HG03159 (cell line): ENCODE results near the gene LRRC37A.
"Not testable (repeated sequence)": the region's sequence is repeated elsewhere in the genome, so short reads cannot be mapped to it uniquely, and the experiment has no call there.

Source experiments
- ATAC-seq: cut with Tn5 transposase; IDR thresholded peaks from one replicate; pipeline ENCODE4 v1.9.1; 2021; ENCODE audit warnings: mild to moderate bottlenecking, moderate library complexity; ENCODE audit not compliant: unreplicated experiment

The LRRC37A gene

GRCh38 chr17:46286764-46287221 is 8.1 kb upstream of the LRRC37A start:
- ATAC-seq, result not testable (repeated sequence)

GRCh38 chr17:46287587-46287986 is 7.3 kb upstream of the LRRC37A start:
- ATAC-seq, result not testable (repeated sequence)

GRCh38 chr17:46290906-46291546 is 3.9 kb upstream of the LRRC37A start:
- ATAC-seq, result peak; percentile 93

DNA sequence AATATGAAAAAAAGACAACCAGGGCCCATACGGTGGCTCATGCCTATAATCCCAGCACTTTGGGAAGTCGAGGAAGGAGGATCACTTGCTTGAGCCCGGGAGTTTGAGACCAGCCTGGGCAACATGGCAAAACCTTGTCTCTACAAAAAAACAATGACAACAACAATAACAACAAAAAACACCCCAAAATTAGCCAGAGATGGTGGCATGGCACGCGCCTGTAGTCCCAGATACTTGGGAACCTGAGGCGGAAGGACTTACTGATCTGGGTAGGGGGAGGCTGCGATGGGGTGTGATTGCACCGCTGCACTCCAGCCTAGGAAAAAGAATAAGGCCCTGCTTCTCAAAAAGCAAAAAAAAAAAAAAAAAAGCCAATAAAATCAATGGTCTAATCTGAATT is 3.3 kb upstream of the LRRC37A start:
- ATAC-seq, result not testable (repeated sequence)

DNA sequence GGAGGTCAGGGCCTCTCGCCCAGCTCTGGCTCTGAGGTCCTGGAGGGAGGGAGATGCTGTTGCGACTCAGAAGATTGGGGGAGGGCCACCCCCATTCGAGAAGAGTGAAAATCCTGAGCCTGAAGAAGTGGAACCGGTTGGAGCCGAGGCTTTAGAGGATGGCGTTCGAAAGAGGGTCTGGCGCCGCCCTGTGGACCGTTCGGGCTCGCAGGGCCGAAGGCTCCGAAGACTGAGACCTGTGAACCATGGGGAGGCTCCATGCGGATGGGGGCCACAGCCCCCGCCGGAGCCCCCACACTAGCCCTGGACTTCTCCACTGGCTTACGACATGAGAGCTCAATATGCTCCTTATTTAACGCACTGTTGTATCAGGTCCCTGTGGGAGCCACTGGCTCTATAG is 46.3 kb downstream of the LRRC37A start:
- ATAC-seq, result not testable (repeated sequence)

DNA sequence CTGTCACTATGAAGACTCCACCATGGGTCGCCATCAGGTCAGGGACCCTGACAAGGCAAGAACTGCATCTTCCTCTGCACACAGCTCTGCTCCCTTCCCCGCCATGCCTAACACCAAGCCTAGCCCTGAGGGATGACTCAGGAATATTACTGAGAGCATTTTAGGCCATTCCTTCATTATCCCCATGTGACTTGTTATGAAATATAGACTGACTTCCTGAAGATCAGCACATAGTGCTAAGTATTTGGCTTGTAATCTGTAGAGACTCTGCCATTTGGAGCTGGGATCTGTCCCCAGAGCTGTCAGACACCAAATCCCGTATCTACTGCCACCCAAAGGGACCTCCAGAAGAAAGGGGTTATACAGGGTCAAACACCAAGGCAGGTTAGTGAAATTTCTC is 47.2 kb downstream of the LRRC37A start:
- not testable (repeated sequence) for ATAC-seq

GRCh38 chr17:46348345-46348744 is 53.4 kb downstream of the LRRC37A start:
- ATAC-seq, result not testable (repeated sequence)

GRCh38 chr17:46349060-46349459 is 54.1 kb downstream of the LRRC37A start:
- ATAC-seq, result not testable (repeated sequence)

- ATAC-seq, result not testable (repeated sequence)
Measured at GRCh38 chr17:46353856-46354255, 58.9 kb downstream of the LRRC37A start.

DNA sequence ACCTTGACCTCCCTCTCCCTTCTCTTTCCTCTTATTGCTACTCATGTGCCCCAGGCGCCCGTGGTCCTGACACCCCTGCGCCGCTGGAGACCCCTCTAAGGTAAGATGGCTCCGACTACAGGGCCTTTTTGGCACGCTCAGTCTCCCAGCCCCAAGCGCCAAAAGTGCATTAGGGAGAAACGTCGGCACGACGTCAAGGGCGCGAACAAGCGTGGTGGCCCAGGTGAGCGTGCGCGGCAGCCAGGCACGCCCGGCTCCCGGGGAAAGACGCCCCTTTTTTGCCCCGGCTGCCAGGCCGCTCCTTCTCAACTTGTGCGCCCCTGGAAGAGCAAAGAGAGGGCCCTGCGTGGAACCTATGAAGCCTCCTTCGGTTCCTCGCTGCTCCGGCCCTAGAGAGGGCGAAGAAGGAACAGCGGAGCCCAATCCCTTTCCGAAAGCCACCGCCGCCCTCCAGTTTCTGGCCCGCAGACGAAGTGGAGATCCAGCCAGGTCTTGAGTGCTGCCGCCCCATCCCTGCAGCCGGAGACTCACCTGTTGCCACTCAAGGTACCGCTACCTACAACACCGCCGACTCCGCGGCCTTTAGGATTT is 66.3 kb downstream of the LRRC37A start:
- ATAC-seq, result peak; percentile 33

GRCh38 chr17:46361755-46362154 is 66.8 kb downstream of the LRRC37A start, which contains the start of gene ARL17B:
Gene ARL17B (minus strand): TSS chr17:46361766. CDS start chr17:46358397, 3,369 bp downstream.
- peak; percentile 98 for ATAC-seq

GRCh38 chr17:46367520-46367919 is 72.6 kb downstream of the LRRC37A start:
- not testable (repeated sequence) for ATAC-seq

GRCh38 chr17:46372236-46373229 is 77.6 kb downstream of the LRRC37A start:
- peak; percentile 61 for ATAC-seq

DNA sequence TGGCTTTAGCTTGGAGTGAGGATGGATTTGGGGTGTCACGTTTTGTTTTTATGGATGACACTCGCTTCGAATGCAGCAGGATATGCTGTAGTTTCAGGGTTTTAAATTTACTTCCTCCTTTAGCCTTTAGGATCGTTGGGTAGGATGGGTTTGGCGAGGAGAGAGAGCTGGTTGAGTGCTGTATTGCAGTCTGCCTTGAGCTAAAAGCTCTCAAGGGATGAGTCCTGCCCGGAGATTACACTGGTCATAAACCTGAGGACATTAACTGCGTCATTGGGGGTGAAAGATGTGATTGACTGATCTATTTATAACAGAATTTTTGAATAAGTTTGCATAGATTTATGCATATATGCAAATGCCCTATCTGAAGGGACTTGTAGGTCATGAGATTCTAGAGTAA is 78.5 kb downstream of the LRRC37A start:
- not testable (repeated sequence) for ATAC-seq

GRCh38 chr17:46383118-46383517 is 88.2 kb downstream of the LRRC37A start:
- not testable (repeated sequence) for ATAC-seq

GRCh38 chr17:46385491-46385890 is 90.6 kb downstream of the LRRC37A start:
- not testable (repeated sequence) for ATAC-seq
